IMR-90 (cell line): Measurements from ENCODE around the gene PLA2G12A. TPM values are rescaled to one million over a fixed set of nuclear protein-coding genes. Genes with fewer than 3 reads are reported as not detected.

Experiments
- ATAC-seq: fragments of 200-7000 bp; cut with Tn5 transposase; 2 replicates; pipeline ENCODE4 v1.9.1; 2020; ENCODE audit warnings: low read depth, mild to moderate bottlenecking, moderate library complexity
- BruUV-seq: library from RNA; stranded (reverse); fragments of 400-500 nt; replicated peaks from 2 replicates; lab custom pipeline; 2021; lab: Mats Ljungman, UMichigan
- CTCF ChIA-PET: fragments of 300-600 bp; formaldehyde crosslinking; extraction: SDS; loops from one replicate; lab custom pipeline; 2021; ENCODE audit warnings: antibody characterized with exemption; lab: Yijun Ruan, JAX
- POLR2A ChIA-PET: fragments of 300-600 bp; sonication (Branson Sonifier 250); formaldehyde crosslinking; loops from one replicate; lab custom pipeline; 2022; ENCODE audit warnings: antibody characterized with exemption; ENCODE audit not compliant: unreplicated experiment; lab: Charles Lee
- DNase-seq: peaks from one replicate; pipeline ENCODE4 v3.0.0; 2013
- H2AFZ ChIP-seq: replicated peaks from 2 replicates; pipeline ENCODE3; 2013; ENCODE audit warnings: low read length, mild to moderate bottlenecking; ENCODE audit not compliant: poor library complexity
- H2AK5ac ChIP-seq: 2 replicates; pipeline ENCODE4 v1.6.1; 2013; ENCODE audit warnings: low read depth, low read length, inconsistent platforms
- H2AK9ac ChIP-seq: replicated peaks from 2 replicates; pipeline ENCODE3; 2013; ENCODE audit warnings: mild to moderate bottlenecking, low read depth, low read length, moderate library complexity; ENCODE audit not compliant: poor library complexity
- H2BK120ac ChIP-seq: 2 replicates; pipeline ENCODE4 v1.6.1; 2013; ENCODE audit warnings: low read depth, low read length, inconsistent platforms
- H2BK15ac ChIP-seq: 3 replicates; pipeline ENCODE4 v1.6.1; 2013; ENCODE audit warnings: low read depth, low read length, inconsistent platforms
- H2BK20ac ChIP-seq: 2 replicates; pipeline ENCODE4 v1.6.1; 2013; ENCODE audit warnings: low read depth, mild to moderate bottlenecking, inconsistent platforms, low read length, moderate library complexity
- H2BK5ac ChIP-seq: 2 replicates; pipeline ENCODE4 v1.6.1; 2013; ENCODE audit warnings: mild to moderate bottlenecking, low read depth, low read length, inconsistent platforms; ENCODE audit not compliant: poor library complexity, severe bottlenecking
- H3K14ac ChIP-seq: replicated peaks from 2 replicates; pipeline ENCODE4 v1.6.1; 2013; ENCODE audit warnings: low read depth, low read length, inconsistent platforms
- H3K18ac ChIP-seq: 2 replicates; pipeline ENCODE4 v1.6.1; 2013; ENCODE audit warnings: low read depth, low read length, control low read depth
- H3K23ac ChIP-seq: 2 replicates; pipeline ENCODE4 v1.6.1; 2013; ENCODE audit warnings: low read depth, low read length, inconsistent platforms
- H3K27ac ChIP-seq: 2 replicates; pipeline ENCODE4 v1.5.1; 2013; ENCODE audit warnings: mild to moderate bottlenecking, control low read depth, low read length; ENCODE audit not compliant: insufficient read depth
- H3K27me3 ChIP-seq: 2 replicates; pipeline ENCODE4 v1.6.1; 2013; ENCODE audit warnings: low read length; ENCODE audit not compliant: control insufficient read depth, insufficient read depth
- H3K36me3 ChIP-seq: 2 replicates; pipeline ENCODE4 v1.6.1; 2013; ENCODE audit warnings: low read length, mixed read lengths; ENCODE audit not compliant: control insufficient read depth, insufficient read depth
- H3K4ac ChIP-seq: 2 replicates; pipeline ENCODE4 v1.6.1; 2013; ENCODE audit warnings: low read depth, low read length, inconsistent platforms
- H3K4me1 ChIP-seq: 2 replicates; pipeline ENCODE4 v1.6.1; 2013; ENCODE audit warnings: low read length, mixed read lengths; ENCODE audit not compliant: control insufficient read depth, insufficient read depth
- H3K4me2 ChIP-seq: 2 replicates; pipeline ENCODE4 v1.6.1; 2013; ENCODE audit warnings: low read depth, mild to moderate bottlenecking, control low read depth, low read length, moderate library complexity
- H3K4me3 ChIP-seq: 2 replicates; pipeline ENCODE4 v1.5.1; 2013; ENCODE audit warnings: low read depth, mild to moderate bottlenecking, control low read depth, low read length, moderate library complexity; ENCODE audit not compliant: insufficient read depth
- H3K56ac ChIP-seq: 2 replicates; pipeline ENCODE4 v1.6.1; 2013; ENCODE audit warnings: low read length, inconsistent platforms; ENCODE audit not compliant: insufficient read depth; ENCODE audit errors: extremely low read depth
- H3K79me1 ChIP-seq, 2 experiments: 2 replicates each; pipeline ENCODE4 v1.6.1; 2013; ENCODE audit warnings: low read length in 2 of 2, inconsistent platforms in 1 of 2, low read depth in 1 of 2
- H3K9ac ChIP-seq: 2 replicates; pipeline ENCODE4 v1.6.1; 2013; ENCODE audit warnings: low read depth, low read length, control low read depth
- H3K9me1 ChIP-seq: 2 replicates; pipeline ENCODE4 v1.6.1; 2013; ENCODE audit warnings: low read length, inconsistent platforms; ENCODE audit not compliant: insufficient read depth
- H3K9me3 ChIP-seq: 2 replicates; pipeline ENCODE4 v1.6.1; 2013; ENCODE audit warnings: low read length; ENCODE audit not compliant: control insufficient read depth, insufficient read depth
- H4K20me1 ChIP-seq: 2 replicates; pipeline ENCODE4 v1.6.1; 2013; ENCODE audit warnings: low read length, inconsistent platforms; ENCODE audit not compliant: insufficient read depth
- H4K5ac ChIP-seq: 2 replicates; pipeline ENCODE4 v1.6.1; 2013; ENCODE audit warnings: mild to moderate bottlenecking, low read depth, low read length, control low read depth
- H4K8ac ChIP-seq, 2 experiments: 2 replicates each; pipeline ENCODE4 v1.6.1; 2013; ENCODE audit warnings: low read depth in 2 of 2, low read length in 2 of 2, control low read depth in 1 of 2, inconsistent platforms in 1 of 2
- H4K91ac ChIP-seq: 2 replicates; pipeline ENCODE4 v1.6.1; 2013; ENCODE audit warnings: low read depth, low read length, inconsistent platforms; ENCODE audit not compliant: insufficient read depth
- BHLHE40 ChIP-seq: fragments of 150-350 bp; IDR thresholded peaks from 2 replicates; pipeline ENCODE4 v1.6.1; 2016; ENCODE audit warnings: mild to moderate bottlenecking, low read depth, low read length
- CEBPB ChIP-seq: IDR thresholded peaks from 2 replicates; pipeline ENCODE4 v1.6.1; 2012; ENCODE audit warnings: low read depth, low read length, improper control_type of control experiment
- CTCF ChIP-seq: conservative IDR thresholded peaks from 2 replicates; pipeline ENCODE4 v1.5.1; 2012; ENCODE audit warnings: mild to moderate bottlenecking, low read depth, low read length, improper control_type of control experiment
- MAZ ChIP-seq: IDR thresholded peaks from 2 replicates; pipeline ENCODE4 v1.6.1; 2012; ENCODE audit warnings: low read depth, mild to moderate bottlenecking, low read length, improper control_type of control experiment, moderate library complexity, borderline replicate concordance
- MXI1 ChIP-seq: IDR thresholded peaks from 2 replicates; pipeline ENCODE4 v1.6.1; 2012; ENCODE audit warnings: low read depth, mild to moderate bottlenecking, low read length, moderate library complexity, borderline replicate concordance
- NFE2L2 ChIP-seq: fragments of 150-350 bp; IDR thresholded peaks from 2 replicates; pipeline ENCODE4 v1.6.1; 2016; ENCODE audit warnings: low read depth, mild to moderate bottlenecking, low read length
- POLR2A ChIP-seq: IDR thresholded peaks from 2 replicates; pipeline ENCODE4 v1.6.1; 2012; ENCODE audit warnings: mild to moderate bottlenecking, low read depth, low read length
- RAD21 ChIP-seq: IDR thresholded peaks from 2 replicates; pipeline ENCODE4 v1.6.1; 2012; ENCODE audit warnings: low read length, improper control_type of control experiment
- RFX5 ChIP-seq: IDR thresholded peaks from 2 replicates; pipeline ENCODE4 v1.8.0; 2012; ENCODE audit warnings: low read depth, mild to moderate bottlenecking, low read length, moderate library complexity
- USF2 ChIP-seq: fragments of 150-350 bp; IDR thresholded peaks from 2 replicates; pipeline ENCODE4 v1.6.1; 2017; ENCODE audit warnings: mild to moderate bottlenecking, antibody characterized with exemption, low read length, low read depth
- WGBS, 2 experiments: methylation state at CpG; one replicate each; pipeline versions ENCODE4 v1.1.5 to v1.1.7; 2013; ENCODE audit warnings: missing lambda C conversion rate in 2 of 2; ENCODE audit not compliant: insufficient read length in 1 of 2; ENCODE audit errors: extremely low coverage in 2 of 2; 5-methylcytosine and 5-hydroxymethylcytosine counted together
- dilution Hi-C: fragments of 300-500 bp; cut with HindIII; formaldehyde crosslinking; loops from one replicate; pipeline ENCODE4 v1.14.3; 2018; ENCODE audit warnings: low sequenced_read_pairs; ENCODE audit not compliant: unreplicated experiment
- in situ Hi-C: fragments of 300-500 bp; cut with MboI; formaldehyde crosslinking; loops from 3 replicates; pipeline ENCODE4 v1.14.3; 2019; ENCODE audit warnings: low sequenced_read_pairs, inconsistent platforms, mixed read lengths
- intact Hi-C: fragments of 100-400 bp; cut with micrococcal nuclease; formaldehyde crosslinking; loops from 2 replicates; pipeline ENCODE4 v1.10.0; 2022
- polyA plus RNA-seq, 3 experiments: library from polyadenylated mRNA; depleted of rRNA; stranded (reverse); fragments of >200 nt; gene quantifications; 2 replicates each; pipeline ENCODE4 v1.2.3, GENCODE V29; 2012; ENCODE audit warnings: low replicate concordance in 1 of 3
- total RNA-seq: library from RNA; depleted of rRNA; stranded (reverse); fragments of >200 nt; gene quantifications from 2 replicates; pipeline ENCODE4 v1.2.3, GENCODE V29; 2012
- TF ChIP-seq, protein P1 (sequence below): fragments of 150-350 bp; IDR thresholded peaks from 2 replicates; pipeline ENCODE4 v1.6.1; 2016; ENCODE audit warnings: low read depth, mild to moderate bottlenecking, low read length, moderate library complexity, borderline replicate concordance

Gene PLA2G12A
- total and polyA plus RNA-seq, 2 of the 4 experiments (the other 2 are of a cell fraction) = 10.3 to 17.4 TPM

DNA sequence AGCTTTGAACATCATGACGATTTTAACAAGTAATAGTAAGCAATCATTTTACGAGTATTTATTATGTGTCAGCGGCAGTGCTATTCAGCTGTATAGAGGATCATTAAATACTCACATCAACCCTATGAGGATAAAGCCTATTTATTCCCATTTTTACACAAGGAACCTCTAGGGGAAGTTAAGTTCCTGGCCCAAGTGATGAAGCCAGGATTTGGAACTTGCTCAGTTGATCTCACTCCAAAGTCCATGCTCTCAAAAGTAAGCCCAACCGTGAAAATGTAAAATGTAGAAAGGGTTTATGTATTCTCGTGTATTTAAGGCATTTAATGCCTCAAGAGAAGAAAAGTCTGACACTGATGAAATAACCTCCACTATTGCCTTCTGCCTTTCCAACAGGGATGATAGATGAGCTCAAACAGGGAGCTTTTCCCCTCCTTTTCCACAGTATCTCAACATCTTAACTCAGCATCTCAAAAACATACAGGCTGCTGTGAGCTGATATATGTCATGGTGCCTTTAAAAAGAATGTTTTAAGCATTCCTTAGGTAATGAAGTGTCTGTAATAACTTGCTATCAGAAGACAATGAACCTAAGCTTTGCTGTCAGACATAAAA, 35.0 kb upstream of the PLA2G12A start:
- H4K91ac ChIP-seq = no peak overlapping the region
- no TSS peak for BruUV-seq
- H2AFZ ChIP-seq = no peak overlapping the region
- H3K36me3 ChIP-seq = no peaks in the 10 kb centered on the region
- H2BK5ac ChIP-seq = no peak overlapping the region
- no peak overlapping the region for H3K4me3 ChIP-seq
- no peaks in the 10 kb centered on the region for H3K9me1 ChIP-seq
- TF ChIP-seq USF2 = no peak
- no peak for TF ChIP-seq MXI1
- TF ChIP-seq, protein P1, sequence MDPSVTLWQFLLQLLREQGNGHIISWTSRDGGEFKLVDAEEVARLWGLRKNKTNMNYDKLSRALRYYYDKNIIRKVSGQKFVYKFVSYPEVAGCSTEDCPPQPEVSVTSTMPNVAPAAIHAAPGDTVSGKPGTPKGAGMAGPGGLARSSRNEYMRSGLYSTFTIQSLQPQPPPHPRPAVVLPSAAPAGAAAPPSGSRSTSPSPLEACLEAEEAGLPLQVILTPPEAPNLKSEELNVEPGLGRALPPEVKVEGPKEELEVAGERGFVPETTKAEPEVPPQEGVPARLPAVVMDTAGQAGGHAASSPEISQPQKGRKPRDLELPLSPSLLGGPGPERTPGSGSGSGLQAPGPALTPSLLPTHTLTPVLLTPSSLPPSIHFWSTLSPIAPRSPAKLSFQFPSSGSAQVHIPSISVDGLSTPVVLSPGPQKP = no peak
- no peak for TF ChIP-seq MAZ
- TF ChIP-seq RFX5 = no peak
- no peak for TF ChIP-seq RAD21
- TF ChIP-seq POLR2A = no peak
- no peak for TF ChIP-seq CTCF
- no peak for TF ChIP-seq CEBPB
- no peak for TF ChIP-seq BHLHE40
- no peak for TF ChIP-seq NFE2L2
- no peak overlapping the region for H3K56ac ChIP-seq
- H3K4ac ChIP-seq = no peak overlapping the region
- no peak overlapping the region for H3K4me2 ChIP-seq
- no peak overlapping the region for H3K18ac ChIP-seq
- ChIA-PET POLR2A (no interaction called here), CTCF (interaction anchor here (0.5 kb wide), 1 partner anchor 17 kb away, joined by 4 read pairs; no protein-coding TSS in a partner anchor)
- no CpG with 5 or more reads among the region's 5 CpGs for WGBS, 2 experiments
- H3K23ac ChIP-seq = no peak overlapping the region
- no peak overlapping the region for H3K14ac ChIP-seq
- H4K5ac ChIP-seq = no peak overlapping the region
- no peaks in the 10 kb centered on the region for H3K4me1 ChIP-seq
- no peak overlapping the region for H3K9ac ChIP-seq
- DNase-seq (no peak), ATAC-seq (no peak)
- in situ Hi-C loops = no loop called here
- no peak overlapping the region for H2BK120ac ChIP-seq
- no peak overlapping the region for H2AK9ac ChIP-seq
- no peaks in the 10 kb centered on the region for H3K79me1 ChIP-seq
- no peak overlapping the region for H2BK15ac ChIP-seq
- H2AK5ac ChIP-seq = no peak overlapping the region
- H4K8ac ChIP-seq = no peak overlapping the region
- H4K20me1 ChIP-seq = no peaks in the 10 kb centered on the region
- H3K27ac ChIP-seq = no peak overlapping the region
- H2BK20ac ChIP-seq = no peak overlapping the region
- H3K9me3 ChIP-seq = no peaks in the 10 kb centered on the region
- no peaks in the 10 kb centered on the region; the same call in 1 of the 2 replicates for H3K27me3 ChIP-seq
- dilution Hi-C loops = no loop called here
- intact Hi-C loops = no loop called here
